A673 (cell line): ENCODE results near the gene MPPE1. TPM values are rescaled to one million over a fixed set of nuclear protein-coding genes. Genes with fewer than 3 reads are reported as not detected.

Experiments used
- BruUV-seq: library from RNA; stranded (reverse); fragments of 400-500 nt; replicated peaks from 2 replicates; lab custom pipeline; 2021; lab: Mats Ljungman, UMichigan
- CTCF ChIA-PET: fragments of 300-600 bp; sonication (Branson Sonifier 250); formaldehyde crosslinking; loops from one replicate; lab custom pipeline; 2022; ENCODE audit warnings: antibody characterized with exemption; lab: Charles Lee
- POLR2A ChIA-PET: fragments of 300-600 bp; sonication (Branson Sonifier 250); formaldehyde crosslinking; loops from one replicate; lab custom pipeline; 2022; ENCODE audit warnings: antibody characterized with exemption; ENCODE audit not compliant: low non-redundant PET; lab: Charles Lee
- DNase-seq: peaks from one replicate; pipeline ENCODE4 v3.0.0-alpha.2; 2015; ENCODE audit warnings: low spot score
- H3K27ac ChIP-seq: fragments of 200-600 bp; sonication (generic); 2 replicates; pipeline ENCODE4 v1.5.1; 2016; ENCODE audit warnings: mixed run types, low read depth, mild to moderate bottlenecking, mixed read lengths, antibody characterized with exemption, low read length; ENCODE audit not compliant: poor library complexity, severe bottlenecking
- H3K27me3 ChIP-seq: fragments of 200-600 bp; sonication (generic); replicated peaks from 2 replicates; pipeline ENCODE4 v1.6.1; 2017; ENCODE audit warnings: mixed run types, low read depth, mild to moderate bottlenecking, mixed read lengths, antibody characterized with exemption, low read length; ENCODE audit not compliant: insufficient read depth, poor library complexity
- H3K36me3 ChIP-seq: fragments of 200-600 bp; sonication (generic); 2 replicates; pipeline ENCODE4 v1.6.1; 2016; ENCODE audit warnings: mixed run types, mild to moderate bottlenecking, mixed read lengths, antibody characterized with exemption, low read length; ENCODE audit not compliant: insufficient read depth, poor library complexity, severe bottlenecking
- H3K4me1 ChIP-seq: fragments of 200-600 bp; sonication (generic); 2 replicates; pipeline ENCODE4 v1.6.1; 2017; ENCODE audit warnings: mixed run types, mild to moderate bottlenecking, mixed read lengths, antibody characterized with exemption, low read length; ENCODE audit not compliant: insufficient read depth, poor library complexity, severe bottlenecking
- H3K4me3 ChIP-seq: fragments of 200-600 bp; sonication (generic); 2 replicates; pipeline ENCODE4 v1.5.1; 2016; ENCODE audit warnings: low read depth, mixed run types, mild to moderate bottlenecking, mixed read lengths, low read length; ENCODE audit not compliant: poor library complexity, severe bottlenecking
- H3K9me3 ChIP-seq: fragments of 200-600 bp; sonication (generic); 2 replicates; pipeline ENCODE4 v1.6.1; 2016; ENCODE audit warnings: mixed run types, low read depth, mild to moderate bottlenecking, mixed read lengths, antibody characterized with exemption, low read length; ENCODE audit not compliant: poor library complexity, severe bottlenecking
- EZH2 ChIP-seq: fragments of 200-600 bp; sonication (generic); IDR thresholded peaks from 2 replicates; pipeline ENCODE4 v1.6.1; 2017; ENCODE audit warnings: borderline replicate concordance, low read depth, mild to moderate bottlenecking, mixed read lengths, antibody characterized with exemption, low read length; ENCODE audit not compliant: poor library complexity, severe bottlenecking
- intact Hi-C: fragments of 100-400 bp; cut with micrococcal nuclease; formaldehyde crosslinking; loops from one replicate; pipeline ENCODE4 v1.10.0; 2022; ENCODE audit not compliant: unreplicated experiment
- total RNA-seq: library from RNA; stranded (reverse); gene quantifications from 2 replicates; pipeline ENCODE4 v1.2.3, GENCODE V29; 2021
- TF ChIP-seq, protein P1 (sequence below): fragments of 300-800, 200-600 bp; sonication (generic); conservative IDR thresholded peaks from 2 replicates; pipeline ENCODE4 v1.5.1; 2017; ENCODE audit warnings: low read depth, mild to moderate bottlenecking, antibody characterized with exemption, low read length, moderate library complexity, mixed read lengths

Gene MPPE1
- total RNA-seq, 1 experiment from 2014 or later: 17.6 TPM

DNA sequence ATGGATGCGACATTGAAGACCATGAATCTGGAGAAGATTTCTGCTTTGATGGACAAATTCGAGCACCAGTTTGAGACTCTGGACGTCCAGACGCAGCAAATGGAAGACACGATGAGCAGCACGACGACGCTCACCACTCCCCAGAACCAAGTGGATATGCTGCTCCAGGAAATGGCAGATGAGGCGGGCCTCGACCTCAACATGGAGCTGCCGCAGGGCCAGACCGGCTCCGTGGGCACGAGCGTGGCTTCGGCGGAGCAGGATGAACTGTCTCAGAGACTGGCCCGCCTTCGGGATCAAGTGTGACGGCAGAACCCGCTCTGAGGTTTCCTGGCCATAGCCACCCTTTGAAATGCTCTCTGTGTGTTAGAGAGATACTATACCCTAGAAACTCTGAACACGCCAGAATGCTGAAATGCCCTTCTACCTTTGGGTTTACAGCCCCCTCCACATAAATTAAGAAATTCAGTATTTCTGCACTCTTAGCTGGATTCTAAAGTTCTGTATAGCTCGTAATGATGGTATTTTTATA, 56.2 kb downstream of the MPPE1 start:
- H3K27me3 ChIP-seq: peaks cover 4% of the 10 kb centered on the region
- H3K4me3 ChIP-seq: peak overlapping the region; percentile 82
- H3K4me1 ChIP-seq: peaks cover 3% of the 10 kb centered on the region
- TSS peak; percentile 82 for BruUV-seq
- H3K36me3 ChIP-seq: no peaks in the 10 kb centered on the region
- intact Hi-C loops: loop anchor here (10.0 kb wide), 1 partner anchor 133 kb away; the partner anchor contains the start of gene IMPA2
- peak overlapping the region; percentile 80 for H3K27ac ChIP-seq
- no peak for TF ChIP-seq EZH2
- TF ChIP-seq, protein P1, sequence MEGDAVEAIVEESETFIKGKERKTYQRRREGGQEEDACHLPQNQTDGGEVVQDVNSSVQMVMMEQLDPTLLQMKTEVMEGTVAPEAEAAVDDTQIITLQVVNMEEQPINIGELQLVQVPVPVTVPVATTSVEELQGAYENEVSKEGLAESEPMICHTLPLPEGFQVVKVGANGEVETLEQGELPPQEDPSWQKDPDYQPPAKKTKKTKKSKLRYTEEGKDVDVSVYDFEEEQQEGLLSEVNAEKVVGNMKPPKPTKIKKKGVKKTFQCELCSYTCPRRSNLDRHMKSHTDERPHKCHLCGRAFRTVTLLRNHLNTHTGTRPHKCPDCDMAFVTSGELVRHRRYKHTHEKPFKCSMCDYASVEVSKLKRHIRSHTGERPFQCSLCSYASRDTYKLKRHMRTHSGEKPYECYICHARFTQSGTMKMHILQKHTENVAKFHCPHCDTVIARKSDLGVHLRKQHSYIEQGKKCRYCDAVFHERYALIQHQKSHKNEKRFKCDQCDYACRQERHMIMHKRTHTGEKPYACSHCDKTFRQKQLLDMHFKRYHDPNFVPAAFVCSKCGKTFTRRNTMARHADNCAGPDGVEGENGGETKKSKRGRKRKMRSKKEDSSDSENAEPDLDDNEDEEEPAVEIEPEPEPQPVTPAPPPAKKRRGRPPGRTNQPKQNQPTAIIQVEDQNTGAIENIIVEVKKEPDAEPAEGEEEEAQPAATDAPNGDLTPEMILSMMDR: no peak
- no peaks in the 10 kb centered on the region for H3K9me3 ChIP-seq
- CTCF ChIA-PET: interaction anchor here (0.6 kb wide), 1 partner anchor 12 kb away, joined by 3 read pairs; no protein-coding TSS in a partner anchor
- no peak for DNase-seq
- POLR2A ChIA-PET: no interaction called here

DNA sequence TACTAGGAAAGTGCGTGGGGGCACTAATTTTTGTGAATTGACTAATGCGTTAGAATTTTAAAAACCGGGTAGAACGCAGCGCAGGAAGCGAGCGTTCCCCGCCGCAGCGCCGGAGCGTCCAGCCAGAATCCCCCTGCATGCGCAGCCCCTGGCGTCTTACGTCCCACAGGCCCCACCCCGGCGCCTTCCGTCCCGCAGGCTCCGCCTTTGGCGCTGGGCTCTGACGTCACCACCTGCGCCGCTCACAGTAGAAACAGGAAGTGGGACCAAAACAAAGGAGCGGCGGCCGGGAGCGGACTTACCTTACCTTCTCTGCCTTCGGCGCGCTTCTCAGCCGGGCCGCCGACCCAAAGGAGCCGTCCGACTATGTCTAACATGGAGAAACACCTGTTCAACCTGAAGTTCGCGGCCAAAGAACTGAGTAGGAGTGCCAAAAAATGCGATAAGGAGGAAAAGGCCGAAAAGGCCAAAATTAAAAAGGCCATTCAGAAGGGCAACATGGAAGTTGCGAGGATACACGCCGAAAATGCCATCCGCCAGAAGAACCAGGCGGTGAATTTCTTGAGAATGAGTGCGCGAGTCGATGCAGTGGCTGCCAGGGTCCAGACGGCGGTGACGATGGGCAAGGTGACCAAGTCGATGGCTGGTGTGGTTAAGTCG, 56.8 kb downstream of the MPPE1 start, which contains the start of gene CHMP1B:
TSS of gene CHMP1B (plus strand) at position 268 of the 660 bp plus-strand sequence. CDS start at position 367, 99 bp downstream.
- H3K9me3 ChIP-seq: no peaks in the 10 kb centered on the region
- peak within 1 kb of the TSS; percentile 80 for H3K27ac ChIP-seq
- no peaks in the 10 kb centered on the region for H3K36me3 ChIP-seq
- intact Hi-C loops: loop anchor here (10.0 kb wide), 1 partner anchor 134 kb away; the partner anchor contains the start of gene IMPA2
- H3K4me3 ChIP-seq: peak within 1 kb of the TSS; percentile 82
- ChIA-PET CTCF (no interaction called here), POLR2A (no interaction called here)
- peak; percentile 98 for DNase-seq
- H3K27me3 ChIP-seq: peaks cover 4% of the 10 kb centered on the region
- H3K4me1 ChIP-seq: peaks cover 3% of the 10 kb centered on the region
- no TSS peak for BruUV-seq
- TF ChIP-seq EZH2: no peak
- TF ChIP-seq, protein P1: no peak

DNA sequence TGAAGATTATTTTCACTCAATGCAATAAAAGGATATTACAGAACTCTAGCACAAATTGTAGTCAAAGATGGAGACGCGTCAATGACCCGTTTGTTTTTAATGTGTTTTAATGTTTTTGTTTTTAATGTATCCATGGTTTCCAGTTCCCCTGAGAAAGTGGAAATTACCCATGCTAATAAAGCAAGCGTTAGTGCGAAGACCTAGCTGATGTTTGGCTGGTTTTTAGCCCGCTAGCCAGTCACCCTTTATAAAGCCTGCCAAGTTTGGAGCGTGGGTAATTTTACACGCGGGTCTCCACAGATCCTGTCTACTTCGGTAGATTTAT, 57.3 kb downstream of the MPPE1 start:
- no peak for TF ChIP-seq EZH2
- TF ChIP-seq, protein P1: no peak
- H3K27me3 ChIP-seq: peaks cover 4% of the 10 kb centered on the region
- peak; percentile 56 for DNase-seq
- H3K27ac ChIP-seq: peak overlapping the region; percentile 45
- H3K4me3 ChIP-seq: peak overlapping the region; percentile 82
- BruUV-seq: TSS peak; percentile 82
- peaks cover 3% of the 10 kb centered on the region for H3K4me1 ChIP-seq
- no peaks in the 10 kb centered on the region for H3K9me3 ChIP-seq
- intact Hi-C loops: loop anchor here (10.0 kb wide), 1 partner anchor 134 kb away; the partner anchor contains the start of gene IMPA2
- POLR2A ChIA-PET: no interaction called here
- no peaks in the 10 kb centered on the region for H3K36me3 ChIP-seq
- CTCF ChIA-PET: no interaction called here
